H9 (cell line): ENCODE results near the gene LMTK2. TPM values are rescaled to one million over a fixed set of nuclear protein-coding genes. Genes with fewer than 3 reads are reported as not detected.

Experiments used
- DNase-seq: peaks from one replicate; pipeline ENCODE4 v3.0.0-alpha.2; 2017
- H2AFZ ChIP-seq: one replicate; pipeline ENCODE4 v1.6.1; 2013; ENCODE audit warnings: mild to moderate bottlenecking, low read length, control low read depth, moderate library complexity
- H2AK5ac ChIP-seq: 2 replicates; pipeline ENCODE4 v1.6.1; 2013; ENCODE audit warnings: low read length, control low read depth, mixed read lengths; ENCODE audit not compliant: insufficient read length
- H2BK120ac ChIP-seq: one replicate; pipeline ENCODE4 v1.6.1; 2013; ENCODE audit warnings: low read depth, mild to moderate bottlenecking, low read length, control low read depth, inconsistent platforms; ENCODE audit not compliant: poor library complexity, severe bottlenecking
- H2BK12ac ChIP-seq: 2 replicates; pipeline ENCODE4 v1.6.1; 2013; ENCODE audit warnings: low read length, control low read depth, mixed read lengths, low read depth; ENCODE audit not compliant: insufficient read length
- H2BK15ac ChIP-seq: 2 replicates; pipeline ENCODE4 v1.6.1; 2013; ENCODE audit warnings: low read depth, low read length, control low read depth
- H2BK20ac ChIP-seq: one replicate; pipeline ENCODE4 v1.6.1; 2013; ENCODE audit warnings: low read depth, mild to moderate bottlenecking, low read length, control low read depth, inconsistent platforms; ENCODE audit not compliant: poor library complexity, severe bottlenecking
- H2BK5ac ChIP-seq: 2 replicates; pipeline ENCODE4 v1.6.1; 2013; ENCODE audit warnings: low read length, control low read depth, mixed read lengths; ENCODE audit not compliant: insufficient read length
- H3K14ac ChIP-seq: 2 replicates; pipeline ENCODE4 v1.6.1; 2013; ENCODE audit warnings: low read length, control low read depth; ENCODE audit not compliant: insufficient read depth
- H3K18ac ChIP-seq: 2 replicates; pipeline ENCODE4 v1.6.1; 2013; ENCODE audit warnings: low read depth, mild to moderate bottlenecking, mixed read lengths, low read length, control low read depth; ENCODE audit not compliant: insufficient read length
- H3K23ac ChIP-seq: 2 replicates; pipeline ENCODE4 v1.6.1; 2013; ENCODE audit warnings: low read length, control low read depth, mixed read lengths, low read depth; ENCODE audit not compliant: insufficient read length
- H3K23me2 ChIP-seq: 2 replicates; pipeline ENCODE4 v1.6.1; 2013; ENCODE audit warnings: low read depth, mild to moderate bottlenecking, mixed read lengths, low read length, control low read depth; ENCODE audit not compliant: insufficient read length, poor library complexity, severe bottlenecking
- H3K27ac ChIP-seq: 2 replicates; pipeline ENCODE4 v1.5.1; 2013; ENCODE audit warnings: low read length, control low read depth, mixed read lengths, low read depth; ENCODE audit not compliant: insufficient read length
- H3K27me3 ChIP-seq: 2 replicates; pipeline ENCODE4 v1.6.1; 2013; ENCODE audit warnings: low read length, control low read depth, inconsistent platforms; ENCODE audit not compliant: insufficient read depth
- H3K4ac ChIP-seq: 2 replicates; pipeline ENCODE4 v1.6.1; 2013; ENCODE audit warnings: low read depth, mild to moderate bottlenecking, control low read depth, inconsistent platforms, low read length, moderate library complexity
- H3K4me1 ChIP-seq: 2 replicates; pipeline ENCODE4 v1.6.1; 2013; ENCODE audit warnings: low read length, control low read depth, inconsistent platforms; ENCODE audit not compliant: insufficient read depth
- H3K4me2 ChIP-seq: 2 replicates; pipeline ENCODE4 v1.6.1; 2013; ENCODE audit warnings: low read length, control low read depth, mixed read lengths; ENCODE audit not compliant: insufficient read length, insufficient read depth
- H3K56ac ChIP-seq: 2 replicates; pipeline ENCODE4 v1.6.1; 2013; ENCODE audit warnings: low read depth, mild to moderate bottlenecking, mixed read lengths, low read length, control low read depth; ENCODE audit not compliant: insufficient read length
- H3K79me1 ChIP-seq: 2 replicates; pipeline ENCODE4 v1.6.1; 2013; ENCODE audit warnings: low read depth, mild to moderate bottlenecking, moderate library complexity, low read length, control low read depth, inconsistent platforms; ENCODE audit not compliant: insufficient read depth, poor library complexity, severe bottlenecking
- H3K79me2 ChIP-seq: 2 replicates; pipeline ENCODE4 v1.6.1; 2013; ENCODE audit warnings: low read length, control low read depth, inconsistent platforms; ENCODE audit not compliant: insufficient read depth
- H3K9ac ChIP-seq: 2 replicates; pipeline ENCODE4 v1.6.1; 2013; ENCODE audit warnings: low read length, control low read depth, mixed read lengths; ENCODE audit not compliant: insufficient read length; ENCODE audit errors: extremely low read depth
- H3K9me3 ChIP-seq: one replicate; pipeline ENCODE4 v1.6.1; 2013; ENCODE audit warnings: low read depth, low read length, inconsistent platforms; ENCODE audit not compliant: control insufficient read depth
- H3T11ph ChIP-seq: one replicate; pipeline ENCODE4 v1.6.1; 2013; ENCODE audit warnings: mild to moderate bottlenecking, low read length, control low read depth, inconsistent platforms
- H4K20me1 ChIP-seq: one replicate; pipeline ENCODE4 v1.6.1; 2013; ENCODE audit not compliant: control insufficient read depth, insufficient read length, insufficient read depth
- H4K5ac ChIP-seq: 2 replicates; pipeline ENCODE4 v1.6.1; 2013; ENCODE audit warnings: low read depth, mild to moderate bottlenecking, mixed read lengths, low read length, control low read depth; ENCODE audit not compliant: insufficient read length
- H4K8ac ChIP-seq: replicated peaks from 2 replicates; pipeline ENCODE4 v1.6.1; 2013; ENCODE audit warnings: low read length, control low read depth, mixed read lengths, low read depth; ENCODE audit not compliant: insufficient read length
- H4K91ac ChIP-seq: 2 replicates; pipeline ENCODE4 v1.6.1; 2013; ENCODE audit warnings: low read depth, mild to moderate bottlenecking, moderate library complexity, mixed read lengths, low read length, control low read depth; ENCODE audit not compliant: insufficient read length
- H3K27ac Mint-ChIP-seq, 3 experiments: 2 replicates in 2 of 3; 3 replicates in 1 of 3; pipeline ENCODE4 v1.8.0; 2020 to 2021; ENCODE audit warnings: mixed read lengths in 3 of 3, mild to moderate bottlenecking in 1 of 3, moderate library complexity in 1 of 3
- H3K27me3 Mint-ChIP-seq: 2 replicates; pipeline ENCODE4 v1.8.0; 2021; ENCODE audit warnings: low read depth, mild to moderate bottlenecking, moderate library complexity, mixed read lengths
- H3K36me3 Mint-ChIP-seq, 3 experiments: 2 replicates in 2 of 3; 3 replicates in 1 of 3; pipeline ENCODE4 v1.8.0; 2020 to 2021; ENCODE audit warnings: low read depth in 3 of 3, mixed read lengths in 3 of 3; ENCODE audit not compliant: insufficient read depth in 1 of 3
- H3K4me1 Mint-ChIP-seq, 2 experiments: 2 replicates each; pipeline ENCODE4 v1.8.0; 2020; ENCODE audit warnings: mixed read lengths in 2 of 2
- H3K4me3 Mint-ChIP-seq, 2 experiments: 2 replicates in 1 of 2; 3 replicates in 1 of 2; pipeline ENCODE4 v1.8.0; 2020 to 2021; ENCODE audit warnings: mild to moderate bottlenecking in 2 of 2, mixed read lengths in 2 of 2, moderate library complexity in 1 of 2
- H3K9me3 Mint-ChIP-seq, 2 experiments: 2 replicates in 1 of 2; 3 replicates in 1 of 2; pipeline ENCODE4 v1.8.0; 2020; ENCODE audit warnings: mild to moderate bottlenecking in 2 of 2, mixed read lengths in 2 of 2, moderate library complexity in 1 of 2
- CTCF ChIP-seq: fragments of 200-600 bp; sonication (generic); conservative IDR thresholded peaks from 3 replicates; pipeline ENCODE4 v1.8.0; 2021; ENCODE audit warnings: antibody characterized with exemption, mild to moderate bottlenecking
- WGBS: extraction: QIAGEN DNeasy Blood & Tissue Kit; methylation state at CpG from one replicate; pipeline ENCODE4 v1.1.7; 2013; ENCODE audit warnings: missing lambda C conversion rate, low lambda C conversion rate, mixed read lengths; ENCODE audit not compliant: insufficient read length; ENCODE audit errors: extremely low coverage; 5-methylcytosine and 5-hydroxymethylcytosine counted together
- total RNA-seq: library from RNA; stranded (reverse); gene quantifications from 2 replicates; pipeline ENCODE4 v1.2.1, GENCODE V29; 2021

LMTK2 gene
- total RNA-seq, 1 experiment from 2014 or later = 24.9 TPM

GRCh38 chr7:98081319-98081718 lies 25.3 kb upstream of the LMTK2 start:
- Histone ChIP-seq H3K27me3 (no peaks in the 10 kb centered on the region), H3K23me2 (no peaks in the 10 kb centered on the region), H2BK120ac (no peak overlapping the region), H3K27ac (no peak overlapping the region), H3K14ac (no peak overlapping the region), H3K9ac (no peak overlapping the region), H3K9me3 (no peaks in the 10 kb centered on the region), H4K5ac (no peak overlapping the region), H2BK15ac (no peak overlapping the region), H3T11ph (no peak overlapping the region), H2BK20ac (no peak overlapping the region), H3K4ac (no peak overlapping the region), H3K4me2 (no peak overlapping the region), H3K79me2 (no peaks in the 10 kb centered on the region), H2BK5ac (no peak overlapping the region), H2AK5ac (no peak overlapping the region), H3K79me1 (no peaks in the 10 kb centered on the region), H2AFZ (no peak overlapping the region), H3K23ac (no peak overlapping the region), H4K91ac (no peak overlapping the region), H3K4me1 (no peaks in the 10 kb centered on the region), H3K18ac (no peak overlapping the region), H2BK12ac (no peak overlapping the region), H3K56ac (no peak overlapping the region), H4K20me1 (no peaks in the 10 kb centered on the region), H4K8ac (no peak overlapping the region)
- Mint-ChIP-seq H3K9me3 (no peaks in the 10 kb centered on the region), H3K4me3 (no peak overlapping the region), H3K27ac (no peak overlapping the region), H3K4me1 (peaks cover 10 to 13% of the 10 kb centered on the region in 2 experiments), H3K36me3 (no peaks in the 10 kb centered on the region), H3K27me3 (no peaks in the 10 kb centered on the region)
- WGBS = no CpG with 5 or more reads among the region's 7 CpGs
- TF ChIP-seq CTCF = no peak
- DNase-seq = no peak
